Stomach (tissue), 4 donors: ENCODE measurements around the gene CDY2A.
"Not testable (repeated sequence)": the region's sequence is repeated elsewhere in the genome, so short reads cannot be mapped to it uniquely, and the experiment has no call there.

Experiments used
- CTCF ChIP-seq, 7 experiments: fragments of 450-650 bp in 4 of 7; fragments of 200-600 bp in 3 of 7; sonication (generic) in 3 of 7; IDR thresholded peaks; one replicate each; pipeline ENCODE4 v1.5.1; 2016 to 2019; ENCODE audit warnings: antibody characterized with exemption in 7 of 7, control low read depth in 2 of 7, mild to moderate bottlenecking in 1 of 7
- POLR2AphosphoS5 ChIP-seq, 3 donors: sonication (generic); formaldehyde crosslinking; IDR thresholded peaks; one replicate each; pipeline ENCODE4 v1.6.1; 2016; ENCODE audit warnings: antibody characterized with exemption in 3 of 3

DNA sequence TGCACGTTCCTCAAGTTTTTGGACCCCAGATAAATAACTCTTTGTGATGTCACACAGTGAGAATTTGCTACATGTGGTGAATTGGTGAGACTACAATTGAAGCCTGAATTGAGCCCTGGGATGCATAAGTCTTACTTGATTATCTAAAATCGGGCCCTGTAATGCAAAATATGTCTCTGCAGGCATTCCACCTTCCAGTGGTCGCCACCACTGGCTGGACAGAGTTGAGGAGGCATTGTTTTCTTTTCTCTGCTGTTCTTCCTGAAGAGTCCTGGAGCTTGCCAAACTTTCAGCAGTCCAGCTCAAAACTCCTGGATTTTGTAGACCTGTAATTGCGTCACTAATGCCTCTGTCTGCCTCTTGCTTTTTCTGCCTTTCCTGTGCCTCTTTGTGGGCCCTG lies 23.5 kb downstream of the CDY2A start:
- not testable (repeated sequence) for TF ChIP-seq POLR2AphosphoS5, CTCF (IDR thresholded peaks at IDR 0.05)
